GM12872 (cell line): ENCODE measurements around the gene TEX29.

Experiments used
- TF ChIP-seq, protein P1 (sequence below): IDR thresholded peaks from 3 replicates; pipeline ENCODE4 v1.5.1; 2011; ENCODE audit warnings: low read depth, mild to moderate bottlenecking, low read length, moderate library complexity; ENCODE audit not compliant: insufficient read depth

Gene TEX29

GRCh38 chr13:111319998-111320911, at the start of gene TEX29:
TEX29 (plus strand) TSS chr13:111320642; CDS start chr13:111320891, 249 bp downstream.
- TF ChIP-seq, protein P1, sequence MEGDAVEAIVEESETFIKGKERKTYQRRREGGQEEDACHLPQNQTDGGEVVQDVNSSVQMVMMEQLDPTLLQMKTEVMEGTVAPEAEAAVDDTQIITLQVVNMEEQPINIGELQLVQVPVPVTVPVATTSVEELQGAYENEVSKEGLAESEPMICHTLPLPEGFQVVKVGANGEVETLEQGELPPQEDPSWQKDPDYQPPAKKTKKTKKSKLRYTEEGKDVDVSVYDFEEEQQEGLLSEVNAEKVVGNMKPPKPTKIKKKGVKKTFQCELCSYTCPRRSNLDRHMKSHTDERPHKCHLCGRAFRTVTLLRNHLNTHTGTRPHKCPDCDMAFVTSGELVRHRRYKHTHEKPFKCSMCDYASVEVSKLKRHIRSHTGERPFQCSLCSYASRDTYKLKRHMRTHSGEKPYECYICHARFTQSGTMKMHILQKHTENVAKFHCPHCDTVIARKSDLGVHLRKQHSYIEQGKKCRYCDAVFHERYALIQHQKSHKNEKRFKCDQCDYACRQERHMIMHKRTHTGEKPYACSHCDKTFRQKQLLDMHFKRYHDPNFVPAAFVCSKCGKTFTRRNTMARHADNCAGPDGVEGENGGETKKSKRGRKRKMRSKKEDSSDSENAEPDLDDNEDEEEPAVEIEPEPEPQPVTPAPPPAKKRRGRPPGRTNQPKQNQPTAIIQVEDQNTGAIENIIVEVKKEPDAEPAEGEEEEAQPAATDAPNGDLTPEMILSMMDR, result no peak

DNA sequence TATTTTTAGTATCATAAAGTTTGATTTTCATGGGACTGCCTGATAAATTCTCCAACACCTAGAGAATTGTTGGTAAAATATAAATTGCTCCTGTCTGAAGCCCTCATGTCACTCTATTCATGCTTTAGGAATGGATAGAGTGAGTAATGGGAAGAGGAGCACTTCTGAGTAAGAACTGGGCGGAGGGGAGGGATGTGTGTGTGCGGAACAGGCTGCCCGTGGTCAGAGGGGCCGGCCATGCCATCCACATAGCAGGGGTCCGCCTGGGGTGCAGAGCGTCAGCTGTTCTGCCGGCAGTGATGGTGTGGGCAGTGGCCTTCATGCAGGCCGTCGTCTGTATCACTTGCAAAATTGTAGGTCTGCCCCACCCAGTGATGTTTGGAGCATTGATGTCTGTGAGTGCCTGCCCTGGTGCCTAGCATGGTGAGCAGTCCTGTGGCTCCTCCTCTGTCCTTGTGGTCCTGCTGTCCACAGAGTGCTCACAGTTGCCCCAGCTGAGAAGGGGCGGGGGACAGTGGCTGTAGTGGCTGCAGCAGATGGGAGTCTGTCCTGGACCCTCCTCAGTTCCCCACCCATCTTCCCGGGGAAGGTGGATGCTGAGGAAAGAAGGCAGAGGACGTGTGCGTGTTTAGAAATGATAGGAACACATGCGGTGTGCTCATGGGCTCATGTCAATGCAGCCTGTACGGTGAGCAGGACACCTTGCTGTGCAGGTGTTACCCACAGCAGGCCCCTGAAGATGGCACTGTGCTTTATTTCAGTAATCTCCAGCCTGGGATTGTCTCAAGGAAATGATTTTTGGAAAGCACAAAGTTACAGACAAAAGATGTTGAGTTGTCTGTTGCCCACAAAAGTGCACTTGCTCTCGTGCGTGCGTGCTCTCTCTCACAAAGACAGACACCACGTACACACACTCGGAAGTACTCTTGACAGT, 49.4 kb upstream of the TEX29 start:
- TF ChIP-seq, protein P1, result no peak

GRCh38 chr13:111272117-111272516, 48.3 kb upstream of the TEX29 start:
- TF ChIP-seq, protein P1, result no peak

GRCh38 chr13:111275382-111275781, 45.1 kb upstream of the TEX29 start:
- TF ChIP-seq, protein P1, result no peak

- TF ChIP-seq, protein P1, result no peak
These were observed 44.3 kb upstream of the TEX29 start for GRCh38 chr13:111275995-111276618.

DNA sequence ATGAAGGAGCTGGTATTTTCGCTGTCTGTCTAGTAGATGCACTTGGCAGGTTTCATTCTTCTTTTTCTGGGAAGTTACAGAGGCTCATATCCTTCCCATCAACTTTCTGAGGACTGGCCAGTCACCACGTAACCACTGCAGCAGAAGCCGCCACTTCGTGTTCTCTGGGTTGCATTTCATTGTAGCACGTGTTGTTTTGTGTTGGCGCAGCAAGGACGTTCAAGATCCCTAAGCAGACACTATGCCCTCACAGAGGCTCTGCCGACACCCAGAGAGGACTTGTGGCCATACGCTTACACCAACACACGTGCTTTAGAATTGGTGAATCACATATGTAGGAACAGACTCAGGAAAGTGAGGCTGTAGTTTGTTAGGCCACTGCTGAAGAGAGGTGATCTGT, 42.2 kb upstream of the TEX29 start:
- TF ChIP-seq, protein P1, result no peak
